ENCODE data around the gene PPP3R2. TPM values are rescaled to one million over a fixed set of nuclear protein-coding genes. Genes with fewer than 3 reads are reported as not detected.
A peak's percentile ranks its signal among the peaks of the same experiment; 100 is the strongest.

PPP3R2 gene
- polyA plus RNA-seq, 1 donor (not counting 4 experiments of a cell fraction or from before 2014, with no cell fraction given) = not detected

- H3K79me2 ChIP-seq (ENCODE audit: control insufficient read depth, insufficient read depth, low read length) = no peaks in the 10 kb centered on the region
- peak overlapping the region; percentile 19 for H3K4me2 ChIP-seq (ENCODE audit: control insufficient read depth, extremely low read depth, insufficient read depth, low read depth, low read length)
- H3K27me3 ChIP-seq (ENCODE audit: control insufficient read depth, extremely low read depth, insufficient read depth, low read length) = no peaks in the 10 kb centered on the region
- no peaks in the 10 kb centered on the region for H3K4me1 ChIP-seq (ENCODE audit: control insufficient read depth, extremely low read depth, insufficient read depth, low read length)
- no peaks in the 10 kb centered on the region for H4K20me1 ChIP-seq (ENCODE audit: control insufficient read depth, extremely low read depth, insufficient read depth, low read length)
- no peak overlapping the region for H3K4me3 ChIP-seq (ENCODE audit: control insufficient read depth in 2 of 3, extremely low read depth in 1 of 3, insufficient read depth in 2 of 3, low read depth in 1 of 3, low read length in 3 of 3)
- no peaks in the 10 kb centered on the region for H3K9me3 ChIP-seq (ENCODE audit: control insufficient read depth, low read depth, low read length)
- DNase-seq (ENCODE audit: low read depth, low spot score) (no peak), FAIRE-seq (peak; percentile 66)
- H3K36me3 ChIP-seq (ENCODE audit: control insufficient read depth in 2 of 2, extremely low read depth in 1 of 2, insufficient read depth in 2 of 2, low read length in 2 of 2) = no peaks in the 10 kb centered on the region
- no peak overlapping the region for H3K9ac ChIP-seq (ENCODE audit: control insufficient read depth, extremely low read depth, insufficient read depth, low read length)
- H3K9me1 ChIP-seq (ENCODE audit: control insufficient read depth, extremely low read depth, insufficient read depth, low read length) = no peaks in the 10 kb centered on the region
- peak; percentile 47 to 65 (median 58) for TF ChIP-seq CTCF (optimal IDR thresholded peaks at IDR 0.05 in 1 of 3, IDR thresholded peaks at IDR 0.05 in 1 of 3, conservative IDR thresholded peaks at IDR 0.05 in 1 of 3; ENCODE audit: extremely low read depth in 1 of 3, insufficient read depth in 2 of 3, low read length in 3 of 3)
- TF ChIP-seq EZH2 (IDR thresholded peaks at IDR 0.05; ENCODE audit: low read length) = no peak
- no peak overlapping the region for H2AFZ ChIP-seq (ENCODE audit: control insufficient read depth, low read length)
- no peak overlapping the region for H3K27ac ChIP-seq (ENCODE audit: control insufficient read depth, insufficient read depth, low read length)
- dilution Hi-C loops (cut with MboI; ENCODE audit: extremely low pct_ligation_motif_present, low sequenced_read_pairs) = no loop called here
Observed at GRCh38 chr9:101601904-101602765, 7.4 kb upstream of the PPP3R2 start.

- H3K79me2 ChIP-seq (ENCODE audit: control insufficient read depth, insufficient read depth, low read length) = no peaks in the 10 kb centered on the region
- no peaks in the 10 kb centered on the region for H3K27me3 ChIP-seq (ENCODE audit: control insufficient read depth, extremely low read depth, insufficient read depth, low read length)
- H3K9ac ChIP-seq (ENCODE audit: control insufficient read depth, extremely low read depth, insufficient read depth, low read length) = no peak overlapping the region
- TF ChIP-seq EZH2 (IDR thresholded peaks at IDR 0.05; ENCODE audit: low read length) = no peak
- TF ChIP-seq CTCF (optimal IDR thresholded peaks at IDR 0.05 in 1 of 3, IDR thresholded peaks at IDR 0.05 in 1 of 3, conservative IDR thresholded peaks at IDR 0.05 in 1 of 3; ENCODE audit: extremely low read depth in 1 of 3, insufficient read depth in 2 of 3, low read length in 3 of 3) = peak in 1 of 3 experiments; percentile 12
- no peak for DNase-seq (ENCODE audit: low read depth, low spot score)
- no peaks in the 10 kb centered on the region for H4K20me1 ChIP-seq (ENCODE audit: control insufficient read depth, extremely low read depth, insufficient read depth, low read length)
- H3K9me3 ChIP-seq (ENCODE audit: control insufficient read depth, low read depth, low read length) = no peaks in the 10 kb centered on the region
- H3K36me3 ChIP-seq (ENCODE audit: control insufficient read depth in 2 of 2, extremely low read depth in 1 of 2, insufficient read depth in 2 of 2, low read length in 2 of 2) = no peaks in the 10 kb centered on the region
- no peaks in the 10 kb centered on the region for H3K4me1 ChIP-seq (ENCODE audit: control insufficient read depth, extremely low read depth, insufficient read depth, low read length)
- FAIRE-seq = no peak
- no peak overlapping the region for H3K4me2 ChIP-seq (ENCODE audit: control insufficient read depth, extremely low read depth, insufficient read depth, low read depth, low read length)
- dilution Hi-C loops (cut with MboI; ENCODE audit: extremely low pct_ligation_motif_present, low sequenced_read_pairs) = no loop called here
- H3K27ac ChIP-seq (ENCODE audit: control insufficient read depth, insufficient read depth, low read length) = no peak overlapping the region
- H3K9me1 ChIP-seq (ENCODE audit: control insufficient read depth, extremely low read depth, insufficient read depth, low read length) = no peaks in the 10 kb centered on the region
- no peak overlapping the region for H3K4me3 ChIP-seq (ENCODE audit: control insufficient read depth in 2 of 3, extremely low read depth in 1 of 3, insufficient read depth in 2 of 3, low read depth in 1 of 3, low read length in 3 of 3)
- H2AFZ ChIP-seq (ENCODE audit: control insufficient read depth, low read length) = no peak overlapping the region
Observed at GRCh38 chr9:101593345-101593744, 1.4 kb downstream of the PPP3R2 start.
